HG03108 (cell line): ENCODE measurements around the gene SLC22A4.

Experiments used
- ATAC-seq: cut with Tn5 transposase; IDR thresholded peaks from one replicate; pipeline ENCODE4 v1.9.1; 2021; ENCODE audit warnings: moderate library complexity; ENCODE audit not compliant: unreplicated experiment

The SLC22A4 gene

DNA sequence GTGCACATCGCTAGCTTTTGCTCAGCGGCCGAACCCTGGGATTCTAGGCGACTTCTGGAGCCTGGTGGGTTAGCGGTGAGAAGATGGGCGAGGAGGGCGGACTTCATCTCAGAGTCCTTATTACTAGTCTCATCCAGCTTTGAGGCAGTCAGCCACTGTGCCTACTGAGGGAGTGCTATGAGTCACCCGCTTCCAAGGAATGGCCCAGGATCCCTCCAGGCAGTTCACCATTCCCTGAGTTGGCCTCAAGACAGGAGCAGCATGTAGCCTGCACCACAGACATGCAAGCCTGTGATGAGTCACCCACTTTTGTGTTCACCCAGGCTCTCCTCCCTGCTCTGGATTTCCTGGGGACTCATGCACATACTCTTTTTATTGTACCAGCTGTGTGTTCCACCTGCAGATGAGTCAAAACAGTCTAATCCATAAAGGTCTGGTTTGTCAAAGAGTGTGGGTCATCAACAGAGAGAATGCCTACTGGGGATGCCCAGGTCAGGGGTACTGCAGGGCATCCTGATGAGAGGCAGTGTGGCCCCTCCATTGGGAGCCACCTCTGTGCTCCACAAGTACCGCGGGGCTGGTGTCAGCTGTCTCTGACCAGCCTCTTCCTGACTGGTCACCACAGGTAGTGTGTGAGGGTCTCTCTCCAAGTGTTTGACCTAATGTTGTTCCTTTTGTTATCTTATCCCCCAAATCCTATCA lies 95.5 kb downstream of the SLC22A4 start:
- ATAC-seq, result no peak

DNA sequence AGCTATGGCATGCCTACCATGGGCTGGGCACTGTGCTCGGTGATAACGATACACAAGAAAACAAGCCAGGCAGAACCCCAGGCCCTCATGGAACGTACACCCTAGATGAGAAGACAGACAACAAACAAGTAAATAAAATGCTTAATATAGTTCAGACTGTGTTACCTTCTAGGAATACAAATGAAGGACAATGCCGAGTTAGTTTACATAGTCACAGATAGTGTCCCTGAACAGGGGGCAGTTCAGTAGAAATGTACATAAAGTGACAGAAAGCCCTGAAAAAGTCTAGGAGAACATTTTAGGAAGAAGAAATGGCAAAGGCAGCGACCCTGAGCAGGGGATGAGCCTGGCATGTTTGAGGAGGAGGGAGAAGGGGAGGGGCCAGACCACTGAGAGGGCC lies 97.1 kb downstream of the SLC22A4 start:
- ATAC-seq, result no peak

DNA sequence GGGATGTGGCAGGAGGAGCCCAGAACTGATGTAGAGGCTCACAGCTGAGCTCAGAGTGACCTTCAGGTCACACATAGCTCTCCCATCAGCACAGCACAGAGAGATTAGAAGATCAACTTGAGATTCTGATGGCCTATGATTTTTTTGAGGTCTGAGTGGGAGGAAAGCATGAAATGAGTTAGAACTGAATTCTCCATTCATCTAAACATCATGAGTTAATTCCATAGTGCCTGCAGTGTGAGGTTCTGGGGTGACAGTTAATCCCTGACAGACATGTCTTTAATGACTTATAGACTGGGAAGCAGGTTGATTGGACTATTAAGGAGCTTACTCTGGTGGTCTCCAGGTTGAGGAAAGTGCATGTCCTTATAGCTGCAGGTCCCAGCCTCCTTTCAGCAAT lies 97.7 kb downstream of the SLC22A4 start:
- ATAC-seq, result no peak

DNA sequence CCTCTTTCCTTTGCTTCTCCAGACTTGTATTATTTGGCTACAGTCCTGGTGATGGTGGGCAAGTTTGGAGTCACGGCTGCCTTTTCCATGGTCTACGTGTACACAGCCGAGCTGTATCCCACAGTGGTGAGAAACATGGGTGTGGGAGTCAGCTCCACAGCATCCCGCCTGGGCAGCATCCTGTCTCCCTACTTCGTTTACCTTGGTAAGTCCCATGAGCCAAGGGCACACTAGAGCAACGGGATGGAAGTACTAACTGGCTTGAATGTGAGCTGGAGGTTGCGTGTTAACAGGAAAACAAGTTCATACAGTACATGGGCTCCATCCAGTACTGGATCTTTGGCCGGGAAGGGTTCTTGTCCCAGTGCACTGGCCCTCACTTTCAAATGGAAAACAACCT lies 98.2 kb downstream of the SLC22A4 start:
- ATAC-seq, result no peak

DNA sequence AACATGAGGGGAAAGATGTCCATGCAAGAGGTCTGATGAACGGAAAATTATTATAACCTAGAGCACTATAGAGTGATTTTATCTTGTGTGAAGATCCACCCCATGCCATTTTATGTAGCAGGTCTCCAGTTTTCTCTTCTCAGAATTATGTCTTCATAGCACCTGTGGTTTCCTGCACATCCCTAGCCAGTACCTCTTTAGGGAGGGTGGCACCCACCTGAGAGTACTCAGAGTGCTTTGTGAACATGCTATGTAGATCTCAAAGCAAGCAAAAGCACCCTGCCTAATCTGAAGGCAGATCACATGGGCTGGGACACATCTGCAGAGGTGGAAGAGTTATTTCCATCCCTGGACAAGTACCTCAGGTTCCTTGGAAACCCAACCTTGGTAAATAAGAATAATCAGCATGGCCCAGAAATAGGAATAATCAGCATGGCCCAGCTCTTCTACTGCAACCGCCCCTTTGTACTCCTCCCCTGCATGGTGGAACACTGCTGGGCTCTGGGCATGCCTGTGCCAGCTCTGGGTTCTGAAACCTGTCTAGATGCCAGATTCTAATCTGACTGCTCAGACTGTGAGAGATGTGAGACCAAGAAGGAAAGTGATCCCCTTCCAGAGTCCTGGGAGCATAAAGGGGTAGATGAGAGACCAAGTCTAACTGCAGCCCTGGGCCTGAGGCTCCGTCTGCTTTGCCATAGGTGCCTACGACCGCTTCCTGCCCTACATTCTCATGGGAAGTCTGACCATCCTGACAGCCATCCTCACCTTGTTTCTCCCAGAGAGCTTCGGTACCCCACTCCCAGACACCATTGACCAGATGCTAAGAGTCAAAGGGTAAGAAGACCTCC lies 99.0 kb downstream of the SLC22A4 start:
- ATAC-seq, result no peak
